Measurements from ENCODE around the gene CTIF.

The CTIF gene

GRCh38 chr18:48796491-48797205 is 257.8 kb downstream of the CTIF start:
- peaks cover 46% of the 10 kb centered on the region for H3K4me1 Mint-ChIP-seq (ENCODE audit: low read depth)
- no peak overlapping the region for H3K4me3 Mint-ChIP-seq
- no peak overlapping the region for H3K27ac Mint-ChIP-seq
- H3K27me3 Mint-ChIP-seq, result peaks cover 18% of the 10 kb centered on the region
- H3K9me3 Mint-ChIP-seq, result no peaks in the 10 kb centered on the region
- intact Hi-C loops (cut with micrococcal nuclease), result no loop called here
- peaks cover 28% of the 10 kb centered on the region for H3K36me3 Mint-ChIP-seq (ENCODE audit: low read depth)

- Mint-ChIP-seq H3K4me1 (ENCODE audit: low read depth) (peaks cover 40% of the 10 kb centered on the region), H3K4me3 (no peak overlapping the region), H3K27ac (no peak overlapping the region), H3K9me3 (no peaks in the 10 kb centered on the region), H3K36me3 (ENCODE audit: low read depth) (peaks cover 38% of the 10 kb centered on the region), H3K27me3 (peaks cover 18% of the 10 kb centered on the region)
- intact Hi-C loops (cut with micrococcal nuclease), result no loop called here
Measured at GRCh38 chr18:48797841-48798255, 259.0 kb downstream of the CTIF start.

DNA sequence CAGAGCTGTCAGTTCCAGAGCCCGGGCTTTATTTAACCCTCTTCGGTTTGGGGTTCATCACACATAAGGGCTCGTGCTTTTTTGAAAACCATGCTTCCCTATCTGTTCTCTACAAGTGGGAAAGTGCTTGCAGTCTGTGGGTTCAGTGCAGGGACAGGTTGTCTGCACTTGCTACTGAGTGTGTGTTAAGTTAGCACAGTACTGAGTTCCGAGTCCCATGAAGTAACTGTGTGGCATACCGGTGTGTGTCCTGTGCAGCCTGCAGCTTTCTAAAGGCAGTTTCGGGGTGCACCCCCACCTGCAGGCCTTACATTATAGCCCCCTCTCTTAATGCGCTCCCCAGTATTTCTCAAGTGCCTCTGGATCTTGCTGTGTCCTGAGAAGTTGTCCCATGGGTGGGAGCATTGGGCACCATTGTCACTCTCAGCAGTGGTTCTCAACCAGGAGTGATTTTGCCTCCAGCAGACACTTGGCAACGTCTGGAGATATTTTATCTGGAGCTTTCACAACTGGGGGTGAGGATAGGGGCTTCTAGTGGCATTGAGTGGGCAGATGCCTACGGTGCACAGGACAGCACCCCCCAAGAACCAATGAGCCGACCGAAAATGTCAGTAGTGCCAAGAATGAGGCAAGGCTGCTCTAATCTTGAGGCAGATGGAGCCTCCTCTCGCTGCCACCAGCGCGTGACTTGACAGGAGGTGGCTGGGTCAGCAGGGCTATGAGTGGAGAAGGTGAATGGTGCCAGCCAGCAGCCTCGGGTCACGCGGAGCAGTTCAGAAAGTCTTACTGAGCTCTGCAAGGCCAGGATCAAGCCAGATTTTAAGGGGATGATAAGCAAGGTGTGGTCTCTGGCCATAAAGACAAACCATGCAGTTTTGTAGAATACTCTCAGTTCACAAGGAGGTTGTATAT is 259.8 kb downstream of the CTIF start:
- Mint-ChIP-seq H3K4me1 (ENCODE audit: low read depth) (peaks cover 33% of the 10 kb centered on the region), H3K9me3 (no peaks in the 10 kb centered on the region), H3K36me3 (ENCODE audit: low read depth) (peaks cover 42% of the 10 kb centered on the region), H3K27ac (no peak overlapping the region), H3K4me3 (no peak overlapping the region), H3K27me3 (peaks cover 13% of the 10 kb centered on the region)
- intact Hi-C loops (cut with micrococcal nuclease), result no loop called here

DNA sequence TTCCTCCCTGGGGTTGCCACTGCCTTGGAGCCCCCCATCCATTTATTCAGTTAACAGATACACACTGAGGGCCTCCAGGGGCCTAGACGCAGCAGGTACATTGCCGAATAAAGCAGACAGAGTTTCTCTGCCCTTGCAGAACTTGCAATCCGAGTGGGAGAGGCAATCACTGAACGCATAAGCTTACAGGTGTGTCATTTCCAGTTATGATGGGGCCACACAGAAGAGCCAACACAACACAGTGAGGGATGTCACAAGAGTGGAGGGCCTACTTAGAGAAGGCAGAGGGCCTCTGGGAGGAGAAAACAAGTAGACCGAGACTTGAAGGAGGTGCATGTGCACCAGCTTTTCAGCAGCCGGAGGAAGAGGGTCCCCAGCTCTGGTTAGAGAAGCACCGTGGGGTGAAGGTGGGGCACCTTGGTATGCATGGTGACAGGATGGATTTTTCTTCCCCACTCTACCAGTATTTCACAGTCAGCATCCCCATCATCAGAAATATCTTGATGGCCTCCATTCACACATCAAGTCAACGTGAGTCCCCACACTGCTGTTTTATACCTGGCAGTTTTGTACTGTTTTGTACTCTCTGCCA is 261.0 kb downstream of the CTIF start:
- Mint-ChIP-seq H3K27ac (no peak overlapping the region), H3K4me3 (no peak overlapping the region), H3K36me3 (ENCODE audit: low read depth) (peaks cover 42% of the 10 kb centered on the region), H3K9me3 (no peaks in the 10 kb centered on the region), H3K27me3 (peaks cover 4% of the 10 kb centered on the region), H3K4me1 (ENCODE audit: low read depth) (peaks cover 27% of the 10 kb centered on the region)
- intact Hi-C loops (cut with micrococcal nuclease), result no loop called here

DNA sequence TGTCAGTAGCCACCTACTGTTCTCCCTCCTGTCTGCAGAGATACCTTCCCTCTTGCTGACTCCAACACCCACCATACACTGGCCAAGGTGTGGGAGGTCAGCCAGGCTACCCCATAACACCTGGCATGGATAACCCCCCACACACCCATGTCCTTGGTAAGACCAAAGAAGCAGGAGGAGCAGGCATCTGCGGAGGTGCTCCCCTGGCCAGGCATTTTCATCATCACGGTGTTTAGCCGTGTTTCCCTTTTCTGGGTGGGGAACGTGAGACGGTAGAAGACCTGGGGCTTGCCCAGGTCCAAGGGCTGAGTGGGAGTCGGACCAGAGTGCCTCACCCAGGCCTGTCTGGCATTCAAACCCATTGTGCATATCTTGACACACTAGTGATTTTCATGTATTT is 261.6 kb downstream of the CTIF start:
- Mint-ChIP-seq H3K4me3 (no peak overlapping the region), H3K27ac (no peak overlapping the region), H3K4me1 (ENCODE audit: low read depth) (peaks cover 32% of the 10 kb centered on the region), H3K36me3 (ENCODE audit: low read depth) (peaks cover 44% of the 10 kb centered on the region), H3K9me3 (no peaks in the 10 kb centered on the region), H3K27me3 (peaks cover 3% of the 10 kb centered on the region)
- intact Hi-C loops (cut with micrococcal nuclease), result no loop called here

GRCh38 chr18:48800876-48801727 is 262.3 kb downstream of the CTIF start:
- Mint-ChIP-seq H3K9me3 (no peaks in the 10 kb centered on the region), H3K36me3 (ENCODE audit: low read depth) (peaks cover 49% of the 10 kb centered on the region), H3K27ac (no peak overlapping the region), H3K4me3 (no peak overlapping the region), H3K4me1 (ENCODE audit: low read depth) (peaks cover 32% of the 10 kb centered on the region), H3K27me3 (peaks cover 3% of the 10 kb centered on the region)
- intact Hi-C loops (cut with micrococcal nuclease), result no loop called here

DNA sequence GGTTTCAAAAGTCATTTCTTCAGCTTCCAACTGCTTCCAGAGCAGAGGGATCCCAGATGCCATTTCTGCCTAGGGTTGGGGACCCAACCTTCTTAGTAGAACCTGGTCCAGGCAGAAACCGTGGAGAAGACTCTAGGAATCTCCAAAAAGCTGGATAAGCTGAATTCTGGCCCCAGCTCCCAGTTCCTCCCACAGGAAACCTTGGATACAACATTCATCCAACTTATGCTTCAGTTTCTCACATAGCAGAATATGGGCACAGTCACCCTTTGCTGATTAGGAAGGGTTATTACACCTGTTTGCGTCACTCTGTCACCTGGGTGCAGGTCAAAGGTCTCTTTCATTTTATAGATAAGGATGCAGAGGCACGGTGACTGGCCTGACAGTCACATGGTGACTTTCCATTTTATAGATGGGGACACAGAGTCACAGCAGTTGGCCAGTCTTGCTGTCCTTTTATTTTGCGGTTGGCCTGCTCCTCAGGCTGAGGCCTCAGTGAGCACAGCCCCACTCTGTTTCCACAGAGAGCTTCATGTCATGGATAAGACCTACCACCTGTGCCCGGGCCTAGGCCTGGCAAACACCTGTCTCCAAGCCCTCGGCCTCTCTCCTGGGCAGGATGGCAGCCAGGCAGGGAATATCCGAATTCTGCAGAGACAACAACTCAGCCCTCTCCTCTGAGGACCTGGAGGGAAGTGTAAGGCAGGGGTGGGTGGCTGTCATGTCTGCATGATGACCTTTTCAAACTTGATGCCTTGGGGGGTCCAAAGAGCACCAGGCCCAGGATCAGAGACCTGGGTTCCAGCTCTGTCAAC is 263.1 kb downstream of the CTIF start:
- no peaks in the 10 kb centered on the region for H3K9me3 Mint-ChIP-seq
- no peak overlapping the region for H3K4me3 Mint-ChIP-seq
- H3K4me1 Mint-ChIP-seq (ENCODE audit: low read depth), result peaks cover 38% of the 10 kb centered on the region
- H3K27me3 Mint-ChIP-seq, result peaks cover 3% of the 10 kb centered on the region
- no peak overlapping the region for H3K27ac Mint-ChIP-seq
- intact Hi-C loops (cut with micrococcal nuclease), result no loop called here
- H3K36me3 Mint-ChIP-seq (ENCODE audit: low read depth), result peaks cover 41% of the 10 kb centered on the region

- Mint-ChIP-seq H3K9me3 (no peaks in the 10 kb centered on the region), H3K27me3 (peaks cover 3% of the 10 kb centered on the region), H3K36me3 (ENCODE audit: low read depth) (peaks cover 41% of the 10 kb centered on the region), H3K27ac (no peak overlapping the region), H3K4me1 (ENCODE audit: low read depth) (peaks cover 42% of the 10 kb centered on the region), H3K4me3 (no peak overlapping the region)
- intact Hi-C loops (cut with micrococcal nuclease), result no loop called here
Measured at GRCh38 chr18:48802543-48803290, 263.9 kb downstream of the CTIF start.

DNA sequence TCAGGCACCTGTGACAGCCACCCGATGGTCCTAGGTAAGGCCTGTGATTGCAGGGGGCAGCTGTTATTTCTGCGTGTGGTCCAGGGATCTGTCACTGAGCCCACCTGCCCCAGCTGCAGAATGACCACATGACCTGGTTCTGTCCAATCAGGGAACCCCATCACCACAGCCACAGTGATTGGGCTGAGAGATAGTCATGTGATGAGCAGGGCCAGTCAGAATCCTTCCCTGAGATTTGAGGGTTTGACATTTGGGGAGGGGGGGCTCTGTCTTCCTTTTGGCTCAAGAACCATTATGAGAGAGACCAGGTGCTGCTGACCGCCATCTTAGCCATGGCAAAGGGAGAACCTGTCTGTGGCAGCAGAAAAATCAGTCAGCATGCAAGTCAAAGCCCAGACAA is 264.7 kb downstream of the CTIF start:
- Mint-ChIP-seq H3K4me1 (ENCODE audit: low read depth) (peaks cover 42% of the 10 kb centered on the region), H3K4me3 (no peak overlapping the region), H3K27me3 (peaks cover 3% of the 10 kb centered on the region), H3K27ac (no peak overlapping the region), H3K36me3 (ENCODE audit: low read depth) (peaks cover 41% of the 10 kb centered on the region), H3K9me3 (no peaks in the 10 kb centered on the region)
- intact Hi-C loops (cut with micrococcal nuclease), result no loop called here

DNA sequence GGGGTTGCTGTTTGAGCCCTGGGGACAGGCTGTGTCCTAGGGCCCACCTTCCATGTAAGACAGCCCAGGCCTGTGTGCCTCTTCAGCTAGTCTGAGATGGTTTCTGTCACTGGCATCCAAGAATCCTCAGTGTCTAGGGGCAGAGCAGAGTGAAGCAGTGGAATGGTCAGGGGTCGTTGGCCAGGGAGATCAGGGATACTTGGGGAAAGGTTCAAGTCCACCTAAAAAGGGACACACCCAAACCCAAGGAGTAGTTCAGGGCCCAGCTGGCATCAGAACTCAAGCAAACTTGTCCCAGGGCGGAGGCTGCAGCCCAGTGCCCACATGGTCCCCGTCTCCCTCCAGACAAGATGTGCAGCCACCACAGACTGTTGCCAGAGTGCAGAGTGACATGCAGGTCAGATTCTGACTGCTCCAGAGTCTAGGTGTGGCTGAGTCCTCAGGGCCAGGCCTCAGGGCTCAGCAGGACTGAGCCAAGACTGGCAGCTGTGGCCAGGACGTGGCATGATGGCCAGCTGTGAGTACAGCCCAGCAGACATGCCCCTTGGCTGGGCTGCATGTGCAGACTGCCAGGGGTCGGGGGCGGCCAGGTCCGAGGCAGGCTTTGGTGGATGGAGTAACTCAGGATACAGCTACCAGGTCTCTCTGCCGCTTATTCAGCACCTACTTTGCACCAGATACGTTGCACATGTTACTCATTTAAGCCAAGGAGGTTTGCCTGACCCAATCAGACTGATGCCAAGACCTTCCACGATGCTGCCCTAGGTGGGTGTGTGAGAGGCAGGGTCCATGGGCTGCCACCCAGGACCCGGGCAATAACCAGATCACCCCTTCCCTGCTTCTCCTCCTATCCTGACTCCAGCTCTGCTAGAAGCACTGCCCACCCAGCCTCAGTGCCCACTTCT is 265.4 kb downstream of the CTIF start:
- Mint-ChIP-seq H3K9me3 (no peaks in the 10 kb centered on the region), H3K27me3 (no peaks in the 10 kb centered on the region), H3K4me3 (no peak overlapping the region)

GRCh38 chr18:48804856-48805610 is 266.2 kb downstream of the CTIF start:
- Mint-ChIP-seq H3K4me1 (ENCODE audit: low read depth) (peaks cover 38% of the 10 kb centered on the region), H3K4me3 (no peak overlapping the region), H3K27me3 (no peaks in the 10 kb centered on the region), H3K9me3 (no peaks in the 10 kb centered on the region), H3K36me3 (ENCODE audit: low read depth) (peaks cover 41% of the 10 kb centered on the region), H3K27ac (peak overlapping the region; percentile 17)
- intact Hi-C loops (cut with micrococcal nuclease), result no loop called here

More for the DNA sequence above, 265.4 kb downstream of the CTIF start:
- Mint-ChIP-seq H3K4me1 (ENCODE audit: low read depth) (peaks cover 42% of the 10 kb centered on the region), H3K27ac (no peak overlapping the region), H3K36me3 (ENCODE audit: low read depth) (peaks cover 41% of the 10 kb centered on the region)
- intact Hi-C loops (cut with micrococcal nuclease), result no loop called here
